Measurements from ENCODE around the gene CYREN.
A peak's percentile ranks its signal among the peaks of the same experiment; 100 is the strongest.
"Not testable (repeated sequence)": the region's sequence is repeated elsewhere in the genome, so short reads cannot be mapped to it uniquely, and the experiment has no call there.

Gene CYREN

GRCh38 chr7:135170274-135170997 lies at the start of gene CYREN:
TSS of gene CYREN (minus strand) at chr7:135170707. CDS start at chr7:135168922, 1,785 bp downstream.
- DNase-seq = peak; percentile 92

DNA sequence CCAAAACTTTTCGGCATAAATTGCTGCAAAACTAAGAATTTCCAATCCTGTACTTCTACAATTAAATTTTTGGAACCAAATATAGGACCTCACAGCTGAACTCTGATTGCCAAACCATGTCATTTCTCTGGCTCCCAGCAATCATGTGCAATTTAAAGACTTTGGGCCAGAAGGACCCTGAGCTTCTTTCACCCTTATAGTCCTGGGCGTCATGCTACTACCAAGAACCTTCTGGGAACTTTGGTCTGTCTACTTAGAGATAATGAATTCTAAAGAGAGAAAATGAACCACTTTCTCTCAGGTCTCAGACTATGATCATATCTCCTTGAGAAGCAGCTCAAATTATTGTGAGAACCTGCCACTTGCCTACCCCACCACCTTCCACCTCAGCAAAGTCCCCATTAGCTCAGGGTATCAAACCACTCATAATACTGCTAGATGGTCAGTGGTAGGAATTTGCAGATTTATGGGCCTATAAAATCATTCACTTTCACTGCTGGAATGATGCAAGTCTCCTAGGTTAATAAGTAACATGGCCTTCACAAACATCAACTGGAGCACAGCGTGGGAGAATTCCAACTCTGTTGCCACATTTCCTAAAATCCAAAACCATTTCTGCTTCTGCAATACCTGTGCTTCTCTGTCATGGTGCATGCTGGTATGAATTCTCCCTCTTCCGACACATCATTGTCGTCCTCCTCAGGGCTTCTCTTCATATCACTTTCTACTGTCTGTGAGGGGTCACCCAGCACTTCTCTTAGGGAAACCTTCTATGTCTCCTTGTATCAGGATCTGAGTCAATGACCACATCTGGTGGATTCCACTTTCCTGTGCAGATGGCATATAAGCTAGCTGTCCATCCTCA lies 47.4 kb upstream of the CYREN start:
- no peak for DNase-seq

GRCh38 chr7:135215698-135216097 lies 45.2 kb upstream of the CYREN start:
- no peak for DNase-seq

DNA sequence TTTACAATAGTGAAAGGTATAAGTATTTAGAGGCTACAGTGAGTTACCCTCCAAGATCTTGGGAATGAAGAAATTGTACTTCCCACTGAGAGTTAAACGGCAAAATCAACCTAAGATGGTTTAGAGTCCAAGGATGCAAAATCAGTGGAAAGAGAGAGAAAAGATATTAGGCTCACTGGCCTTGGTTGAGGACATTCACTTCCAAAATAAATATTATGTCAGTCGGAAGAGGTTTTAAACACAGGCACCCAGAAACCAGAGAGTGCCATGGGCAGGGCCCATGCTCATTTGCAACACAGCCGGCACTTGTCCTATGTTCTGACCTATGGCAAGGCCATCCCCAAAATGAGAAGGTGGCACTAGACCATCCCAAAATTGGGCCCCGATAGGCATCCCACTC lies 44.7 kb upstream of the CYREN start:
- DNase-seq = no peak

- DNase-seq = no peak
Observed at GRCh38 chr7:135213831-135214230, 43.3 kb upstream of the CYREN start.

DNA sequence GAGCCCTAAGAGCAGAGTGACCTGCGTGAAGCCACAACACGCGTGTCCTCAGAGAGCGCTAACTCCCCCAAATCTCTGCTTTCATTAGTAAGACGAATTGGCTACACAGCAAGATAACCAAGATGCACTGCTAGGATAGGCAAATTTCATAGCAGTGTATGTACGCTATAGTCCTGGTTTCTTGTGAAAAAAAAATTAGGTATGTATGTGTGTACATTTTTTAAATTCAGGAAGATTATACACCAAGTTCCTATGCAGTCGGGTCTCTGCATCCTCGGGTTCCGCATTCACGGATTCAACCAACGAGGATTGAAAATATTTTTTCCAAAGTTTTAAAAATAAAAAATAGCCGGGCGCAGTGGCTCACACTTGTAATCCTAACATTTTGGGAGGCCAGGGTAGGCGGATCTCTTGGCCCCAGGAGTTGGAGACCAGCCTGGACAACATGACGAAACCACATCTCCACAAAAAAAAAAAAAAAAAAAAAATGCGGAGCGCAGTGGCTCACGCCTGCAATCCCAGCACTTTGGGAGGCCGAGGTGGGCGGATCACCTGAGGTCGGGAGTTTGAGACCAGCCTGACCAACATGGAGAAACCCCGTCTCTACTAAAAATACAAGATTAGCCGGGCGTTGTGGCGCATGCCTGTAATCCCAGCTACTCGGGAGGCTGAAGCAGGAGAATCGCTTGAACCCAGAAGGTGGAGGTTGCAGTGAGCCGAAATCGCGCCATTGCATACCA lies 41.6 kb upstream of the CYREN start:
- not testable (repeated sequence) for DNase-seq

- DNase-seq = peak; percentile 98
Observed at GRCh38 chr7:135211179-135211945, 40.9 kb upstream of the CYREN start, which contains the start of gene WDR91. TSS of gene WDR91 (minus strand) at chr7:135211526. CDS start at chr7:135211502, 24 bp downstream.

GRCh38 chr7:135210888-135211178 lies 40.3 kb upstream of the CYREN start:
- DNase-seq = no peak

- DNase-seq = no peak
Observed at GRCh38 chr7:135209225-135209834, 38.8 kb upstream of the CYREN start.

DNA sequence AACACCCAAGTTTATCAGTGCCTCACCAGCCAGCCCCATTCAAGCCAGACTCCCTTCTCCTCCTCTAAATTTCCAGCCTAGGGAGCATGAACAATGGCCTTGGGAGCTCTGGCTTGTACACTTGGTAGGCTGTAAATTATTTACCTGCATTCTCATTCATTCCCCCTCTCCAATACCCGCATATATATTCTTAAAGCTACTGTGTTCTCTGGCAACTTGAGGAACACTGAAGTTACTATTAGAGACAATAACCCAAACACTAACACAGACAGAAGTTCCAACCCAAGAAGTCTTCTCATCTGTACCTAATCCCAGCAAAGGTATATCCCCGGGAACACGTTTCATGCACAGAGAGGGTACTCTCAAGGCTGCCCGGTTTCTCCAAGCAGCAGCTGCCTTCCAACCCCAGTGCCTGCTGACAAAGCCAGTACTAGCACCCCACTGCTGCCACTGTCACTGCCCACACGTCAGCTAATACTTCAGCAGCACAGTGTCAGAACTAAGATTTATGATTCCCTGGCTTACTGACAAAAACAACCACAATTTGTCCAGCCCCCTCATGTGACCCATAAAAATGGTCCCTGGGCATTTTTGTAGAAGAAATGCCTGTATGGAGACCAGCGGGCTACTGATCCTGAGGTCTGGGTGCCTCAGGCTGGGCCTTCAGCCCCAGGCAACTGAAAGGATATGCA lies 37.7 kb upstream of the CYREN start:
- DNase-seq = no peak

DNA sequence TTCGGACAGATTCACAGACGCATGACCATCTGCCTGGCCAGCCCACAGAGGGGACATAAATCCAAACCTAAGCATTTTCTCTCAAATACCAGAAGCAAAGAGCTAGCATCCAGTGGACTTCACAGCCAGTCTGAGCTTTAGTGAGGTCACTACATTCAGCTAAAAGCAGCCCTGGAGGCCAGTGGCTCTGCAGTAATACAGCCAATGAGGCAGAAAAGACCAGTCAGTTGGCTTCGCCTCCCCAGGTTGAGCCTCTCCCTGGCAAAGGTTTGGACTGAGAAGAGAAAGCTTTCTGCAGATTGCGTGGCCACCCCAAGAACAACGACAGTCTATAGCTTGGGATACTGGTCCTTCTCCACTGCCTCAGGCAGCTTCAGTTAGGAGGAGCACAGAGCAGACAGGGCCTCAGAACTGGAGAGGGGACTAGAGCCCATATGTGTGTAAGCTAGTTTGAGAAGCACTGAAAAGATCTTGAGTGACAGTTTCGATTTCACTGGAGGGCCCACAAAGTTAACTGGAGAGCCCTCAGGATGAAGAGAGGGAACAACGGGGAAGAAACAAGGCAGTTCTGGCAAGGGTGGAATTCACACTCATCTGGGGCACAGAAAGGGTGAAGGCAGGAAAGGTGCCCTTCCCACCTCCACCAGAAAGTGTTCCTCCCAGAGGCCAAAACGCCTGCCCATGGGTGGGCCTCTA lies 37.0 kb upstream of the CYREN start:
- no peak for DNase-seq

- no peak for DNase-seq
Observed at GRCh38 chr7:135206941-135207391, 36.5 kb upstream of the CYREN start.

GRCh38 chr7:135205850-135206249 lies 35.3 kb upstream of the CYREN start:
- no peak for DNase-seq

DNA sequence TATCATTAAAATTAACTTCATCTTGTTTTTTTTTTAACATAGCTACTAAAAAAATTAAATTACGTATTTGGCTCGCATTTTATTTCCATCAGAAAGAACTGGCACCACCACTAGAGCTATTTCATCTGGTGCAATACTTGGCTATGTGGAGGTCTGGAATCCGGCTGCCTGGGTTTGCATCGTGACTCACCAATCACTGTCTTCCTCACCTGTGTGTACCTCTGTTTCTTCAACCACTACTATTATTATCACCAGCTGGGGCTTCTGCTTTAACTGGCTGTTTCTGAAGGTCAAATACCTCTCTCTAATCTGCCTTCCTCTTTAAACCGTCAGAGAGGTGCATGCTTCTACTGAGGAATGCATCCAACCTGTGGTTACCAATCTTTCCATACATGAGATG lies 34.4 kb upstream of the CYREN start:
- no peak for DNase-seq

DNA sequence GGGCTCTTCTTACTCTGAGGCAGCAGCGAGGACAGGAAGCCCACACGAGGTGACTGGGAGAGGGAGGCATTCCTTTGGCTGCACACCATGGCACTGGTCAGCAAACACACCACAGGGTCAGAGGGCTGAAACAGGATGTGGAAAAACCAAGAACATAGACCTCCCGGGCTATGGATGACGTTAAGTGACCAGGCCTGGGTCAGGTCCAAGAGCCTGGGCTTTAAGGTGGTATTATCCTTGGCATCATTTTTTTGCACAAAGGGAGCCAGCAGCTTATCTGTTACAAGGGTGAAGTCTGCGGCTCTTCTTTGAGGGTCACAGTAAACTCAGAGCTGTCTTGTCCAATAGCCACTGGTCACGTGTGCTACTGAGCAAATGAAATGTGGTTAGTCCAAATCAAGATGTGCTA lies 33.8 kb upstream of the CYREN start:
- DNase-seq = no peak

GRCh38 chr7:135201350-135201749 lies 30.8 kb upstream of the CYREN start:
- no peak for DNase-seq

- DNase-seq = no peak
Observed at GRCh38 chr7:135200821-135201331, 30.4 kb upstream of the CYREN start.

DNA sequence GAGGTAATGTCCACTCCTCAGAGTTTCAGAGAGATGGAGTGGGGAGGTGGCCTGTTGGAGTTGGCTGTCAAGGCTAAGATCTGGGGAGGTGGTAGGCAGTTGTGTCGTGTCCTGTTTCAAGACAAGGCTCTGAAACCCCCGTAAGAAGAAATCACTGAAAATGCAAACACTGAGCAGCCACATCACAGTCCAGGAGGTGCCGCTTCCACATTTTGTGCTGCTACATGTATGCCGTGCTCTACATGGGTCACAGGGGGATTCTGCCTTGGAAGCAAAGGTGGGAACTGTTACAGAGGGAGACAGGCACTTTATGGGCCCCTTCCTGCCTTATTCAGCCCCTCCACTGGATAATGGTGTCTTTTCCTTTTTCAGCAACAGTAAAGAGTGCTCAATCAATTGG lies 28.9 kb upstream of the CYREN start:
- DNase-seq = no peak

DNA sequence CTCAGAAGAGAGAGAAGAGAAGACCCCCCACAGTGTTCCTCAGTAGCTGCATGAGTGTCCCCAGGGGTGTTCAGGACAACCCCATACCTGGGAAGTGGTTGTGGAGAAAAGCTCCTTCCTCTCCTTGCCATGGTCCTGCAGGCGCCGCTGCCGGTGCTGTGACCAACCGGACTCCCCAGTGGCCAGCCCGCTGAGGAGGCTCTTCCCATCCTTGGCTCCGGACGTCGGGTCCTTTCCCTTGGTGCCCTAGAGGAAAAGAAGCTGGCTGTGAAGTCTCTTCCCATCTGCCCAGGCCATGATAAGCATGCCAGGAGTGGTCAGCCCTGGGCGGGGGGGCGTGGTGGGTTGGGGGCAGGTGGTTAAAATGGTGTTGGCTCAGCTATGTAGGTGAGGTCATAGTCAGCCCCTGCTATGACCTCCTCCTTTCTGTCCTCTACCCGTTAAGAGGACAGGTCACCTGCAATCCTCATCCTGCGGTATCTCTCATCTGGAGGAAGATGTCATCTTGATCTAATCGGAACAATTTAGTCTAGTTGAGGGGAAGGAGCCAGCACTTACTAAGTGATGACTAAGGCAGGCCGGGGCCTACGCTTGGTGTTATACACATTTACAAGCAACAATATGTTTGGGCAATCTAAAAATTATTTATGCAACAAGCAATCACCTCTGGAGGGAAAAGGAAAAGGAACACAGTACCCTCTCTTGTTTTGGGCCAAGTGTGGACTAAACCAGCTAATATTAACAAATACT lies 27.6 kb upstream of the CYREN start:
- no peak for DNase-seq

DNA sequence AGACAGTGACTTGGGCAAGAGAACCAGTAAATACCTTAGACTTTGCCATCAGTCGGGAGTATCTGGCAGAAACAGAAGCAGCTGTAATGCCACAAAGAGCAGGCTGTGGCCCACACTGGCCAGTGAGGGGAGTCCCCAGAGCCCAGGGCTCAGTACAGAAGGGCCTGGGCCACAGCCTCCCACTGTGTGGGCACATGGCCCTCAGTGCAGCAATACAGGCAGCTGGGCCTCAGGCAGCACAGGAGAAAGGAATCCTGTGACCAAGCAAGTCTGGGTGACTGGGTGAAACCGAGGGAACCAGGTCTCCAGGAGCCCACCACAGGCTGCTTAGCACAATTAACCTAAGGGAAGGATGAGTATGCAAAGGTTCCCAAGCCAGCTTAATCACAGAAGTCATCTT lies 26.8 kb upstream of the CYREN start:
- no peak for DNase-seq

All from CD4-positive, alpha-beta T cell treated with Interleukin-12 subunit alpha and Interleukin-12 subunit beta, for 1 hour (primary cell).